HEK293 (cell line): ENCODE measurements around the gene AXIN1.
"Not testable (repeated sequence)": the region's sequence is repeated elsewhere in the genome, so short reads cannot be mapped to it uniquely, and the experiment has no call there.

Experiments used
- CTCF ChIA-PET: fragments of 350-600 bp; formaldehyde crosslinking; extraction: SDS; loops from one replicate; lab custom pipeline; 2021; ENCODE audit warnings: antibody characterized with exemption; lab: Yijun Ruan, JAX
- POLR2A ChIA-PET: fragments of 300-600 bp; formaldehyde crosslinking; extraction: SDS; loops from one replicate; lab custom pipeline; 2020; ENCODE audit warnings: antibody characterized with exemption, inconsistent platforms; lab: Yijun Ruan, JAX
- H3K27ac ChIP-seq: fragments of 200-500 bp; sonication (Bioruptor generic); 2 replicates; pipeline ENCODE4 v1.5.1; 2014; ENCODE audit warnings: low read depth, low read length, control low read depth, inconsistent platforms; ENCODE audit errors: extremely low read depth
- H3K36me3 ChIP-seq, 2 experiments: fragments of 200-500 bp in 1 of 2; sonication (Bioruptor generic) in 1 of 2; 1 replicate in 1 of 2; 2 replicates in 1 of 2; pipeline ENCODE4 v1.5.1; 2014 to 2017; ENCODE audit warnings: inconsistent platforms in 2 of 2, low read length in 2 of 2; ENCODE audit not compliant: control insufficient read depth in 2 of 2, insufficient read depth in 1 of 2
- H3K4me1 ChIP-seq: fragments of 200-500 bp; sonication (Bioruptor generic); 2 replicates; pipeline ENCODE4 v1.5.1; 2014; ENCODE audit warnings: mild to moderate bottlenecking, low read length, inconsistent platforms; ENCODE audit not compliant: control insufficient read depth, insufficient read depth
- H3K4me3 ChIP-seq: 2 replicates; pipeline ENCODE4 v1.5.1; 2011; ENCODE audit warnings: low read depth, mild to moderate bottlenecking, control low read depth, low read length, moderate library complexity
- H3K9me3 ChIP-seq: fragments of 200-500 bp; sonication (Bioruptor generic); 2 replicates; pipeline ENCODE4 v1.5.1; 2014; ENCODE audit warnings: low read depth, low read length, inconsistent platforms; ENCODE audit not compliant: control insufficient read depth, insufficient read depth
- BCL11B ChIP-seq: fragments of 450-650 bp; formaldehyde crosslinking; IDR thresholded peaks from 2 replicates; pipeline ENCODE4 v1.5.1; 2016; ENCODE audit warnings: low read depth, missing biosample characterization, missing genetic modification characterization
- HIC1 ChIP-seq: fragments of 450-650 bp; formaldehyde crosslinking; IDR thresholded peaks from 2 replicates; pipeline ENCODE4 v1.5.1; 2016; ENCODE audit warnings: missing biosample characterization, missing genetic modification characterization
- PRDM10 ChIP-seq: fragments of 450-650 bp; formaldehyde crosslinking; IDR thresholded peaks from 2 replicates; pipeline ENCODE4 v1.5.1; 2016; ENCODE audit warnings: missing biosample characterization, missing genetic modification characterization
- SCRT1 ChIP-seq: fragments of 450-650 bp; formaldehyde crosslinking; IDR thresholded peaks from 2 replicates; pipeline ENCODE4 v1.5.1; 2016; ENCODE audit warnings: missing biosample characterization, missing genetic modification characterization, borderline replicate concordance
- SCRT2 ChIP-seq: fragments of 450-650 bp; formaldehyde crosslinking; IDR thresholded peaks from 2 replicates; pipeline ENCODE4 v1.5.1; 2016; ENCODE audit warnings: missing biosample characterization, missing genetic modification characterization
- SETDB1 ChIP-seq: IDR thresholded peaks from one replicate; pipeline ENCODE4 v1.6.1; 2017; ENCODE audit warnings: mild to moderate bottlenecking, low read length, moderate library complexity, mixed read lengths; ENCODE audit not compliant: insufficient read length
- YY1 ChIP-seq: fragments of 450-650 bp; formaldehyde crosslinking; IDR thresholded peaks from 2 replicates; pipeline ENCODE4 v1.5.1; 2018; ENCODE audit warnings: missing biosample characterization, missing genetic modification characterization
- ZBTB11 ChIP-seq: fragments of 450-650 bp; formaldehyde crosslinking; conservative IDR thresholded peaks from 2 replicates; pipeline ENCODE4 v1.5.1; 2016; ENCODE audit warnings: low read depth, missing biosample characterization, missing genetic modification characterization
- ZFHX2 ChIP-seq: fragments of 450-650 bp; formaldehyde crosslinking; conservative IDR thresholded peaks from 2 replicates; pipeline ENCODE4 v1.5.1; 2016; ENCODE audit warnings: missing biosample characterization, missing genetic modification characterization
- ZNF10 ChIP-seq: fragments of 450-650 bp; formaldehyde crosslinking; IDR thresholded peaks from 2 replicates; pipeline ENCODE4 v1.5.1; 2017; ENCODE audit warnings: missing biosample characterization, missing genetic modification characterization
- ZNF2 ChIP-seq: fragments of 450-650 bp; formaldehyde crosslinking; IDR thresholded peaks from 2 replicates; pipeline ENCODE4 v1.5.1; 2016; ENCODE audit warnings: missing biosample characterization, missing genetic modification characterization
- ZNF302 ChIP-seq: fragments of 450-650 bp; formaldehyde crosslinking; IDR thresholded peaks from 2 replicates; pipeline ENCODE4 v1.5.1; 2016; ENCODE audit warnings: missing biosample characterization, missing genetic modification characterization, low read depth
- ZNF510 ChIP-seq: fragments of 450-650 bp; formaldehyde crosslinking; IDR thresholded peaks from 2 replicates; pipeline ENCODE4 v1.5.1; 2018; ENCODE audit warnings: mild to moderate bottlenecking, missing genetic modification characterization, missing biosample characterization; ENCODE audit not compliant: insufficient replicate concordance
- ZNF621 ChIP-seq: fragments of 450-650 bp; formaldehyde crosslinking; IDR thresholded peaks from 2 replicates; pipeline ENCODE4 v1.5.1; 2017; ENCODE audit warnings: missing biosample characterization, missing genetic modification characterization
- ZNF791 ChIP-seq: fragments of 450-650 bp; formaldehyde crosslinking; IDR thresholded peaks from 2 replicates; pipeline ENCODE4 v1.5.1; 2016; ENCODE audit warnings: missing biosample characterization, missing genetic modification characterization
- TF ChIP-seq, protein P1 (sequence below): fragments of 450-650 bp; formaldehyde crosslinking; IDR thresholded peaks from 2 replicates; pipeline ENCODE4 v1.5.1; 2016; ENCODE audit warnings: missing biosample characterization, missing genetic modification characterization
- TF ChIP-seq, protein P2 (sequence below): fragments of 450-650 bp; formaldehyde crosslinking; IDR thresholded peaks from 2 replicates; pipeline ENCODE4 v1.5.1; 2016; ENCODE audit warnings: missing biosample characterization, missing genetic modification characterization

AXIN1 gene

GRCh38 chr16:363110-363765 is 10.7 kb upstream of the AXIN1 start (continued):
- no peak for TF ChIP-seq PRDM10 (tag by site-specific recombination)
- no peak for TF ChIP-seq SETDB1
- no peak for TF ChIP-seq ZNF510 (tag by site-specific recombination)
- no peak for TF ChIP-seq ZNF791 (tag by site-specific recombination)
- TF ChIP-seq BCL11B (tag by site-specific recombination), result peak; percentile 77; the same call in 1 of the 2 replicates
- no peak for TF ChIP-seq SCRT1 (tag by site-specific recombination)

- not testable (repeated sequence) for H3K27ac ChIP-seq, H3K9me3 ChIP-seq, H3K4me3 ChIP-seq, H3K4me1 ChIP-seq
- CTCF ChIA-PET, result interaction anchor here (0.5 to 5.9 kb wide), 30 partner anchors 8 to 300 kb away, joined by 3 to 70 read pairs (median 4); partner anchors contain the start of genes AXIN1, MRPL28 and RHBDF1
- POLR2A ChIA-PET, result interaction anchor here (0.6 to 1.1 kb wide), 4 partner anchors 10 to 268 kb away, joined by 3 to 5 read pairs (median 3); partner anchors contain the start of gene AXIN1
- H3K36me3 ChIP-seq, result peaks cover 6 to 17% of the 10 kb centered on the region in 2 experiments; a peak in 2 of 3 replicates
Observed at GRCh38 chr16:362702-362999, 10.1 kb upstream of the AXIN1 start.

DNA sequence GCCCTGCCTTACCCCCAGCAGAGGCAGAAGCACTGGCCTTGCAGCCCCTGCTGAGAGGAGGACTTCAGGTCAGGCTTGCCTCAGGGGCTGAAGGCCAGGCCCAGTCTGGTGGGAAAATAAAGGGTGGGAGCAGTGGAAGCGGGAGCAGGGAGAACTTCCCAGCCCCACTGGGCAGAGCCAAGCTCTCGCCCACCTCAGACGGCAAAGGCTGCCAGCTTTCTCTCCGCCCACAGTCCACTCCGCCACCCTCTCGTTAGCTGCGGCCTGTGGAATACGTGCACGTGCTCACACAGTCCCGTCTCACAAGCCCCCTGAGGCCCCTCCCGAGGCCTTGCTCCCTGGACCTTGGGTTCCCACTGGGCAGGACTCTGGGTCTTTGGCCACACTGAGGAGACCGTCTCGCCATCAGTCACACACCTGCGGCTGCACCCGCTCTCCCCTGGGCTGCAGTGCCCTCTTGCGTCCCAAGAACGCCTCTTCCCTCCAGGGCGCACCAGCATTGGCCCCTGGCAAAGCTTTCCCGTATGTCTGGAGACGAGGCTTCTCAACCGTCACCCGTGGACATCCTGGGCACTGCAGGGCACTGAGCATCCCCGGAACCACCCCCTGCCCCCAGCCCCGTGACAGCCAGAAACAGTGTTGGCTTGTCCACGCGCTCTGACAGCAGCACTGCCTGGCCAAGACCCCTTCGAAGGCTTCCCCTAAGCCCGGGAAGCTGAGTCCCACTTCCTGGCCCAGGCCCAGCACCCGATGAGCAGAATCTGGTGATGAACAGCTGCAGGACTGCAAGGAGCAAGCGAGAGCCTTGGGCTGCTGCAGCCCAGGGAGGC is 9.6 kb upstream of the AXIN1 start:
- Histone ChIP-seq H3K9me3 (no peaks in the 10 kb centered on the region), H3K4me3 (no peak overlapping the region), H3K36me3 (peaks cover 4 to 11% of the 10 kb centered on the region in 2 experiments; a peak in 2 of 3 replicates), H3K4me1 (no peaks in the 10 kb centered on the region; the same call in 1 of the 2 replicates), H3K27ac (no peak overlapping the region)
- CTCF ChIA-PET, result interaction anchor here (0.5 to 5.9 kb wide), 30 partner anchors 9 to 300 kb away, joined by 3 to 70 read pairs (median 4); partner anchors contain the start of genes AXIN1, MRPL28 and RHBDF1
- POLR2A ChIA-PET, result interaction anchor here (0.6 to 1.1 kb wide), 5 partner anchors 9 to 268 kb away, joined by 3 to 5 read pairs (median 3); partner anchors contain the start of gene AXIN1
- peak; percentile 93 for TF ChIP-seq SCRT2
- TF ChIP-seq YY1 (tag by site-specific recombination), result no peak
- TF ChIP-seq ZBTB11, result no peak
- TF ChIP-seq, protein P1, sequence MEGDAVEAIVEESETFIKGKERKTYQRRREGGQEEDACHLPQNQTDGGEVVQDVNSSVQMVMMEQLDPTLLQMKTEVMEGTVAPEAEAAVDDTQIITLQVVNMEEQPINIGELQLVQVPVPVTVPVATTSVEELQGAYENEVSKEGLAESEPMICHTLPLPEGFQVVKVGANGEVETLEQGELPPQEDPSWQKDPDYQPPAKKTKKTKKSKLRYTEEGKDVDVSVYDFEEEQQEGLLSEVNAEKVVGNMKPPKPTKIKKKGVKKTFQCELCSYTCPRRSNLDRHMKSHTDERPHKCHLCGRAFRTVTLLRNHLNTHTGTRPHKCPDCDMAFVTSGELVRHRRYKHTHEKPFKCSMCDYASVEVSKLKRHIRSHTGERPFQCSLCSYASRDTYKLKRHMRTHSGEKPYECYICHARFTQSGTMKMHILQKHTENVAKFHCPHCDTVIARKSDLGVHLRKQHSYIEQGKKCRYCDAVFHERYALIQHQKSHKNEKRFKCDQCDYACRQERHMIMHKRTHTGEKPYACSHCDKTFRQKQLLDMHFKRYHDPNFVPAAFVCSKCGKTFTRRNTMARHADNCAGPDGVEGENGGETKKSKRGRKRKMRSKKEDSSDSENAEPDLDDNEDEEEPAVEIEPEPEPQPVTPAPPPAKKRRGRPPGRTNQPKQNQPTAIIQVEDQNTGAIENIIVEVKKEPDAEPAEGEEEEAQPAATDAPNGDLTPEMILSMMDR, result peak; percentile 95
- TF ChIP-seq ZFHX2, result peak; percentile 89
- no peak for TF ChIP-seq ZNF621 (tag by site-specific recombination)
- no peak for TF ChIP-seq ZNF302
- TF ChIP-seq, protein P2, sequence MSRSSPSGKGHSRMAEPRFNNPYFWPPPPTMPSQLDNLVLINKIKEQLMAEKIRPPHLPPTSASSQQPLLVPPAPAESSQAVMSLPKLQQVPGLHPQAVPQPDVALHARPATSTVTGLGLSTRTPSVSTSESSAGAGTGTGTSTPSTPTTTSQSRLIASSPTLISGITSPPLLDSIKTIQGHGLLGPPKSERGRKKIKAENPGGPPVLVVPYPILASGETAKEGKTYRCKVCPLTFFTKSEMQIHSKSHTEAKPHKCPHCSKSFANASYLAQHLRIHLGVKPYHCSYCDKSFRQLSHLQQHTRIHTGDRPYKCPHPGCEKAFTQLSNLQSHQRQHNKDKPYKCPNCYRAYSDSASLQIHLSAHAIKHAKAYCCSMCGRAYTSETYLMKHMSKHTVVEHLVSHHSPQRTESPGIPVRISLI (tag by site-specific recombination), result no peak
- 0 out of 2 replicates have a peak, but pooled peaks have one; percentile 37 for TF ChIP-seq ZNF2
- 0 out of 2 replicates have a peak, but pooled peaks have one; percentile 20 for TF ChIP-seq HIC1 (tag by site-specific recombination)
- peak; percentile 74 for TF ChIP-seq ZNF10
